ENCODE results near the gene FSCN2. TPM values are rescaled to one million over a fixed set of nuclear protein-coding genes. Genes with fewer than 3 reads are reported as not detected.

The FSCN2 gene
- total and polyA plus RNA-seq, 12 donors, result 0.14 to 1.3 (median 0.45) TPM; not detected in 2

- 24 to 29% methylated on average over 17 of the region's 17 CpGs for WGBS, 2 donors
- no peak overlapping the region for H3K27ac ChIP-seq
- intact Hi-C loops (cut with DNase I), result no loop called here
- no peaks in the 10 kb centered on the region for H3K9me3 ChIP-seq
- H3K4me1 ChIP-seq, result peaks cover 13 to 31% (median 18%) of the 10 kb centered on the region in 9 donors
- H3K36me3 ChIP-seq, result no peaks in the 10 kb centered on the region
- no peak overlapping the region for H3K4me3 ChIP-seq
- ATAC-seq (peak; percentile 9 to 68 (median 40)), DNase-seq (peak in 1 of 2 donors; percentile 32)
- peaks cover 0 to 68% (median 52%) of the 10 kb centered on the region in 7 donors for H3K27me3 ChIP-seq
- peak in 2 of 9 donors; percentile 1 to 16 for TF ChIP-seq CTCF (IDR thresholded peaks at IDR 0.05)
These were observed 4.7 kb upstream of the FSCN2 start for GRCh38 chr17:81523402-81524038.

GRCh38 chr17:81524039-81524864 lies 3.9 kb upstream of the FSCN2 start:
- ATAC-seq, result no peak
- TF ChIP-seq CTCF (IDR thresholded peaks at IDR 0.05), result no peak
- 73 to 79% methylated on average over 18 of the region's 18 CpGs for WGBS, 2 donors
- DNase-seq, result peak in 1 of 2 donors; percentile 8
- H3K4me1 ChIP-seq, result peaks cover 6 to 24% (median 10%) of the 10 kb centered on the region in 9 donors
- no peaks in the 10 kb centered on the region for H3K9me3 ChIP-seq
- H3K36me3 ChIP-seq, result no peaks in the 10 kb centered on the region
- intact Hi-C loops (cut with DNase I), result no loop called here
- H3K27ac ChIP-seq, result no peak overlapping the region
- H3K4me3 ChIP-seq, result no peak overlapping the region
- H3K27me3 ChIP-seq, result peaks cover 0 to 73% (median 60%) of the 10 kb centered on the region in 7 donors

GRCh38 chr17:81524865-81525159 lies 3.4 kb upstream of the FSCN2 start:
- TF ChIP-seq CTCF (IDR thresholded peaks at IDR 0.05), result no peak
- no peaks in the 10 kb centered on the region for H3K36me3 ChIP-seq
- no peaks in the 10 kb centered on the region for H3K9me3 ChIP-seq
- intact Hi-C loops (cut with DNase I), result no loop called here
- no peak overlapping the region for H3K27ac ChIP-seq
- ATAC-seq (no peak), DNase-seq (peak in 1 of 2 donors; percentile 5)
- H3K4me1 ChIP-seq, result peaks cover under 1 to 18% (median 5%) of the 10 kb centered on the region in 9 donors
- peaks cover 0 to 73% (median 63%) of the 10 kb centered on the region in 7 donors for H3K27me3 ChIP-seq
- H3K4me3 ChIP-seq, result no peak overlapping the region
- WGBS, 2 donors, result 77 to 91% methylated on average over 8 of the region's 8 CpGs

- Histone ChIP-seq H3K4me1 (peaks cover 0 to 15% (median 5%) of the 10 kb centered on the region in 9 donors), H3K27me3 (peaks cover 0 to 72% (median 63%) of the 10 kb centered on the region in 7 donors), H3K4me3 (no peak overlapping the region), H3K27ac (no peak overlapping the region), H3K9me3 (no peaks in the 10 kb centered on the region), H3K36me3 (no peaks in the 10 kb centered on the region)
- 85 to 88% methylated on average over 21 of the region's 21 CpGs for WGBS, 2 donors
- no peak for TF ChIP-seq CTCF (IDR thresholded peaks at IDR 0.05)
- ATAC-seq (no peak), DNase-seq (peak in 1 of 2 donors; percentile 5)
- intact Hi-C loops (cut with DNase I), result no loop called here
These were observed 1.3 kb upstream of the FSCN2 start for GRCh38 chr17:81526662-81527571.
